Hepatocyte (in vitro differentiated cells): Measurements from ENCODE around the gene AMD1. TPM values are rescaled to one million over a fixed set of nuclear protein-coding genes. Genes with fewer than 3 reads are reported as not detected.

Source experiments
- DNase-seq: peaks from one replicate; pipeline ENCODE4 v3.0.0-alpha.2; 2016; ENCODE audit warnings: low spot score
- H2AFZ ChIP-seq: fragments of 200-600 bp; sonication (generic); 2 replicates; pipeline ENCODE4 v1.6.0; 2016; ENCODE audit warnings: antibody characterized with exemption, mild to moderate bottlenecking
- H3K27ac ChIP-seq: fragments of 200-600 bp; sonication (generic); 2 replicates; pipeline ENCODE4 v1.5.1; 2016; ENCODE audit warnings: mild to moderate bottlenecking
- H3K27me3 ChIP-seq: fragments of 200-600 bp; sonication (generic); 2 replicates; pipeline ENCODE4 v1.6.1; 2016
- H3K36me3 ChIP-seq: fragments of 200-600 bp; sonication (generic); replicated peaks from 2 replicates; pipeline ENCODE4 v1.5.1; 2016; ENCODE audit warnings: low read depth; ENCODE audit not compliant: insufficient read depth
- H3K4me1 ChIP-seq: fragments of 200-600 bp; sonication (generic); 2 replicates; pipeline ENCODE4 v1.5.1; 2016; ENCODE audit warnings: mild to moderate bottlenecking, moderate library complexity; ENCODE audit not compliant: insufficient read depth
- H3K4me2 ChIP-seq: fragments of 200-600 bp; sonication (generic); 2 replicates; pipeline ENCODE4 v1.6.0; 2016
- H3K4me3 ChIP-seq: fragments of 200-600 bp; sonication (generic); 2 replicates; pipeline ENCODE4 v1.5.1; 2016; ENCODE audit warnings: mild to moderate bottlenecking
- H3K79me2 ChIP-seq: fragments of 200-600 bp; sonication (generic); 2 replicates; pipeline ENCODE4 v1.6.0; 2017; ENCODE audit warnings: mild to moderate bottlenecking
- H3K9me2 ChIP-seq: fragments of 200-600 bp; sonication (generic); replicated peaks from 2 replicates; pipeline ENCODE4 v1.6.0; 2017; ENCODE audit warnings: mild to moderate bottlenecking; ENCODE audit not compliant: insufficient read depth
- H3K9me3 ChIP-seq: fragments of 200-600 bp; sonication (generic); 2 replicates; pipeline ENCODE4 v1.5.1; 2016; ENCODE audit warnings: low read depth, mild to moderate bottlenecking
- H4K20me1 ChIP-seq: fragments of 200-600 bp; sonication (generic); 2 replicates; pipeline ENCODE4 v1.6.0; 2016; ENCODE audit warnings: mild to moderate bottlenecking; ENCODE audit not compliant: insufficient read depth, poor library complexity, severe bottlenecking
- EZH2 ChIP-seq: fragments of 200-600 bp; sonication (generic); IDR thresholded peaks from 2 replicates; pipeline ENCODE4 v1.6.1; 2016; ENCODE audit warnings: antibody characterized with exemption, mild to moderate bottlenecking, borderline replicate concordance
- EZH2phosphoT487 ChIP-seq: fragments of 200-600 bp; sonication (generic); IDR thresholded peaks from one replicate; pipeline ENCODE4 v1.6.1; 2018; ENCODE audit warnings: antibody characterized with exemption, mild to moderate bottlenecking, low read depth, moderate library complexity; ENCODE audit not compliant: unreplicated experiment, severe bottlenecking
- WGBS: methylation state at CpG from one replicate; pipeline ENCODE4 v1.1.6; 2016; ENCODE audit warnings: low lambda C conversion rate; ENCODE audit errors: missing lambda C conversion rate; 5-methylcytosine and 5-hydroxymethylcytosine counted together
- polyA plus RNA-seq: library from polyadenylated mRNA; unstranded; fragments of >200 nt; fragmentation: Nextera tagmentation; extraction: Ambion mirVana; gene quantifications from 2 replicates; pipeline ENCODE4 v1.2.1, GENCODE V29; 2016
- small RNA-seq: library from RNA; depleted of rRNA; stranded (forward); fragments of <200 nt; gene quantifications from one replicate; pipeline ENCODE3, GENCODE V24; 2014
- total RNA-seq: library from RNA; depleted of rRNA; stranded (reverse); fragments of >200 nt; gene quantifications from 2 replicates; pipeline ENCODE4 v1.2.3, GENCODE V29; 2014
- TF ChIP-seq, protein P1 (sequence below): fragments of 200-600 bp; sonication (generic); IDR thresholded peaks from 2 replicates; pipeline ENCODE4 v1.5.1; 2016; ENCODE audit warnings: antibody characterized with exemption, mild to moderate bottlenecking; ENCODE audit not compliant: poor library complexity

AMD1 gene
- total and polyA plus RNA-seq, 2 experiments from 2014 or later: 42.7 to 106 TPM

DNA sequence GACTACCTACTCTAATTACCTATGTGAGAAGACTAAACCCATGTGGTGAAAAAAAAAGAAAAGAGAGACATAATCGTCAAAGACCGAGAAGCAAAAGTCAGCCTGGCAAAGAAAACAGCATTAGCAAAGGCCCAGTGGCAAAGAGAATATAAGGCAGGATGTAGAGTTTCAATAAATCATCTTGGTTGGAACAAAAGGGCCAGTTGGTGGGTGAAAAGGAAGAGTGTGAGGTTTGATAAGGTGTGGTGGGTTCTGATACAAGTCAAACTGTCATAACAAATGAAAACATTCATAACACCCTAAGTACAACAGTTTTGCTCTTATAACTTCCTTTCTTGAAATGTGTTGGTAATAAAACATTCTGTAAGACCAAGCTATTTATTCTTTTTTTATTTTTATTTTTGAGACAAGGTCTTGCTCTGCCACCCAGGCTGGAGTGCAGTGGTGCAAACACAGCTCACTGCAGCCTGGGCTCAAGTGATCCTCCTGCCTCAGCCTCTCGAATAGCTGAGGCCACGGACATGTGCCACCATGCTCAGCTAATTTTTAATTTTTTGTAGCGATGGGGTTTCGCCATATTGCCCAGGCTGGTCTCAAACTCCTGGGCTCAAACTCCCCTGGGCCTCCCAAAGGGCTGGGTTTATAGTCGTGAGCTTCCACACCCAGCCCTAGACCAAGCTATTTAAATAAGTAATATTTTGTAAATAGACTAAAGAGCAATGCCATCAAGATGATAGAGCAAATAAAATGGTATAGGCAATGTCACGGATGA lies 65.0 kb downstream of the AMD1 start:
- Histone ChIP-seq H2AFZ (no peak overlapping the region), H3K27me3 (no peaks in the 10 kb centered on the region), H3K36me3 (no peaks in the 10 kb centered on the region), H3K4me3 (no peak overlapping the region), H3K4me2 (no peak overlapping the region), H4K20me1 (no peaks in the 10 kb centered on the region), H3K9me2 (no peaks in the 10 kb centered on the region), H3K9me3 (no peaks in the 10 kb centered on the region), H3K4me1 (no peaks in the 10 kb centered on the region), H3K79me2 (no peaks in the 10 kb centered on the region), H3K27ac (no peak overlapping the region)
- no peak for DNase-seq
- WGBS: 92% methylated on average over 8 of the region's 8 CpGs
- TF ChIP-seq EZH2 (no peak), EZH2phosphoT487 (no peak)
- TF ChIP-seq, protein P1, sequence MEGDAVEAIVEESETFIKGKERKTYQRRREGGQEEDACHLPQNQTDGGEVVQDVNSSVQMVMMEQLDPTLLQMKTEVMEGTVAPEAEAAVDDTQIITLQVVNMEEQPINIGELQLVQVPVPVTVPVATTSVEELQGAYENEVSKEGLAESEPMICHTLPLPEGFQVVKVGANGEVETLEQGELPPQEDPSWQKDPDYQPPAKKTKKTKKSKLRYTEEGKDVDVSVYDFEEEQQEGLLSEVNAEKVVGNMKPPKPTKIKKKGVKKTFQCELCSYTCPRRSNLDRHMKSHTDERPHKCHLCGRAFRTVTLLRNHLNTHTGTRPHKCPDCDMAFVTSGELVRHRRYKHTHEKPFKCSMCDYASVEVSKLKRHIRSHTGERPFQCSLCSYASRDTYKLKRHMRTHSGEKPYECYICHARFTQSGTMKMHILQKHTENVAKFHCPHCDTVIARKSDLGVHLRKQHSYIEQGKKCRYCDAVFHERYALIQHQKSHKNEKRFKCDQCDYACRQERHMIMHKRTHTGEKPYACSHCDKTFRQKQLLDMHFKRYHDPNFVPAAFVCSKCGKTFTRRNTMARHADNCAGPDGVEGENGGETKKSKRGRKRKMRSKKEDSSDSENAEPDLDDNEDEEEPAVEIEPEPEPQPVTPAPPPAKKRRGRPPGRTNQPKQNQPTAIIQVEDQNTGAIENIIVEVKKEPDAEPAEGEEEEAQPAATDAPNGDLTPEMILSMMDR: no peak

DNA sequence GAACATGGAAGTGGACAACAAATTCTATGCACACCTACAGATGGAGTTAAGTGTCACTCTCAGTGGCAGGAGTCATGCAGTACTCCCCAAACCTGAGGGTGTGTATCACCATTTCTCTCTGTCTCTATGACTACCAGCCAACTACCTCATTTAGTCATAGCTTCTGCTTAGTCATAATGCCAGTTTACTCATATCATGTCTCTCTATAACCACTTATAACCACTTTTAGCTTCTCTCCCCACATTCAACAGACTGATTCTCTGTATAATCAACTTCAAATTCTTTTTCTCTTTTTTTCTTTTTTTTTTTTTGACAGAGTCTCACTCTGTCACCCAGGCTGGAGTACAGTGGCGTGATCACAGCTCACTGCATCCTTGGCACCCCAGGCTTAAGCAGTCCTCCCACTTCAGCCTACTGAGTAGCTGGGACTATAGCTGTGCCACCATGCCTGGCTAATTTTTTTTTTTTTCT lies 70.1 kb downstream of the AMD1 start:
- Histone ChIP-seq H3K4me2 (no peak overlapping the region), H4K20me1 (no peaks in the 10 kb centered on the region), H3K9me2 (no peaks in the 10 kb centered on the region), H3K79me2 (no peaks in the 10 kb centered on the region), H3K36me3 (no peaks in the 10 kb centered on the region), H3K9me3 (no peaks in the 10 kb centered on the region), H3K4me3 (no peak overlapping the region), H3K27ac (no peak overlapping the region), H3K4me1 (no peaks in the 10 kb centered on the region), H2AFZ (no peak overlapping the region), H3K27me3 (no peaks in the 10 kb centered on the region)
- no peak for DNase-seq
- TF ChIP-seq, protein P1: no peak
- TF ChIP-seq EZH2phosphoT487: no peak
- TF ChIP-seq EZH2: no peak
- WGBS: 100% methylated on average over 1 of the region's 1 CpG

Small RNA genes within 50 kb of the gene (small RNA-seq; reads per million reads assigned to genes)
- not detected for gene RNU6-1115P
- not detected for gene SNORA40C

Other genes with a start within 250 kb of the AMD1 start
- 14.3 and 18.6 TPM in 2 replicates for gene CDK19, start 59.3 kb upstream of the AMD1 start, total RNA-seq
- gene CDK19, start 59.3 kb upstream of the AMD1 start, polyA plus RNA-seq: 3.0 and 7.3 TPM in 2 replicates
- 63.1 and 70.8 TPM in 2 replicates for gene GTF3C6, start 83.9 kb downstream of the AMD1 start, total RNA-seq
- 106 and 113 TPM in 2 replicates for gene GTF3C6, start 83.9 kb downstream of the AMD1 start, polyA plus RNA-seq
- gene RPF2, start 107.3 kb downstream of the AMD1 start, total RNA-seq: 30.1 and 34.7 TPM in 2 replicates
- 20.3 and 23.7 TPM in 2 replicates for gene RPF2, start 107.3 kb downstream of the AMD1 start, polyA plus RNA-seq
- 34.1 and 42.2 TPM in 2 replicates for gene SLC16A10, start 212.7 kb downstream of the AMD1 start, total RNA-seq
- gene SLC16A10, start 212.7 kb downstream of the AMD1 start, polyA plus RNA-seq: 17.4 and 19.9 TPM in 2 replicates